ENCODE results near the gene MAGEB16. TPM values are rescaled to one million over a fixed set of nuclear protein-coding genes. Genes with fewer than 3 reads are reported as not detected.

The MAGEB16 gene
- not detected in 2 replicates for total RNA-seq

DNA sequence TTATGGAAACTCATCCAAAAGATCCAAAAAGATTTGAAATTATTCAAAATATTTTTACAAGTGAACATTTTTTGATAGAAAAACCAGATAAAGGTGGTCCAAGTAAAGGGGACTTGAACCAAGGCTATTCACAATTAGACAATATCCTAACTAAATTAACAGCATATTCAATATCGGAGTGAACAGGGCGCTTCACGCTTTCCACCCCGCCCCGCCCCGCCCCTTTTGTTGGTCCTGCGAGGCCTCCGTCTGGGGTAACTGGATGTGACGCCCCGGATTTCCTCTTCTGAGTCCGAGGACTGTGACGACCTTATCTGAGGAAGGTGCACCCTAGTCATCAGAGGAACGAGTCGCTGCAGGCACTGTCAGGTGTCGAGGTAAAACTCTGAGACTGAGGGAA lies at the start of gene MAGEB16:
MAGEB16 (plus strand) TSS at position 301 of the 400 bp plus-strand sequence. CDS start 3,855 bp downstream, outside the sequence.

Other genes with a start within 250 kb of the MAGEB16 start
- 0.13 TPM in 1 of 2 replicates, not detected in the other for gene CFAP47, start 121.4 kb downstream of the MAGEB16 start, total RNA-seq

Measured in thoracic aorta endothelial cell (primary cell).